Endodermal cell (in vitro differentiated cells): ENCODE measurements around the gene MELTF. TPM values are rescaled to one million over a fixed set of nuclear protein-coding genes. Genes with fewer than 3 reads are reported as not detected.

ENCODE experiments used
- DNase-seq: peaks from one replicate; pipeline ENCODE4 v3.0.0-alpha.2; 2017
- H3K27ac ChIP-seq: 2 replicates; pipeline ENCODE4 v1.5.1; 2013; ENCODE audit warnings: mild to moderate bottlenecking, low read depth, low read length, moderate library complexity
- H3K27me3 ChIP-seq: 2 replicates; pipeline ENCODE4 v1.6.1; 2013; ENCODE audit warnings: mild to moderate bottlenecking, low read length, moderate library complexity; ENCODE audit not compliant: insufficient read depth, control insufficient read depth, poor library complexity, severe bottlenecking
- H3K36me3 ChIP-seq: 2 replicates; pipeline ENCODE4 v1.7.0; 2013; ENCODE audit warnings: mild to moderate bottlenecking, low read length, moderate library complexity; ENCODE audit not compliant: control insufficient read depth, insufficient read depth
- H3K4me1 ChIP-seq: one replicate; pipeline ENCODE4 v1.7.0; 2013; ENCODE audit warnings: low read length; ENCODE audit not compliant: control insufficient read depth, insufficient read depth
- H3K4me3 ChIP-seq: 2 replicates; pipeline ENCODE4 v1.5.1; 2013; ENCODE audit warnings: mild to moderate bottlenecking, low read length, moderate library complexity
- H3K9ac ChIP-seq: 2 replicates; pipeline ENCODE4 v1.6.1; 2013; ENCODE audit warnings: mild to moderate bottlenecking, low read length, moderate library complexity; ENCODE audit not compliant: poor library complexity, severe bottlenecking; ENCODE audit errors: extremely low read depth
- H3K9me3 ChIP-seq: 2 replicates; pipeline ENCODE4 v1.6.1; 2013; ENCODE audit warnings: mild to moderate bottlenecking, low read length, moderate library complexity; ENCODE audit not compliant: control insufficient read depth
- H3K27ac Mint-ChIP-seq: 2 replicates; pipeline ENCODE4 v1.8.0; 2020; ENCODE audit warnings: mixed read lengths
- H3K27me3 Mint-ChIP-seq: 2 replicates; pipeline ENCODE4 v1.8.0; 2021; ENCODE audit warnings: mild to moderate bottlenecking, mixed read lengths; ENCODE audit not compliant: insufficient read depth
- H3K36me3 Mint-ChIP-seq: 2 replicates; pipeline ENCODE4 v1.8.0; 2020; ENCODE audit warnings: low read depth, mixed read lengths
- H3K4me1 Mint-ChIP-seq: 2 replicates; pipeline ENCODE4 v1.8.0; 2020; ENCODE audit warnings: mixed read lengths
- H3K4me3 Mint-ChIP-seq: 2 replicates; pipeline ENCODE4 v1.8.0; 2020; ENCODE audit warnings: mild to moderate bottlenecking, moderate library complexity, mixed read lengths
- H3K9me3 Mint-ChIP-seq: 2 replicates; pipeline ENCODE4 v1.8.0; 2020; ENCODE audit warnings: mild to moderate bottlenecking, mixed read lengths
- CTCF ChIP-seq: fragments of 200-600 bp; sonication (generic); conservative IDR thresholded peaks from 2 replicates; pipeline ENCODE4 v1.5.0; 2021; ENCODE audit warnings: antibody characterized with exemption, mild to moderate bottlenecking
- WGBS, 2 experiments: methylation state at CpG; one replicate each; pipeline versions ENCODE4 v1.1.5 to v1.1.7; 2013; ENCODE audit warnings: missing lambda C conversion rate in 2 of 2, mixed read lengths in 1 of 2; ENCODE audit not compliant: insufficient coverage in 1 of 2, insufficient read length in 1 of 2; 5-methylcytosine and 5-hydroxymethylcytosine counted together
- total RNA-seq, 2 donors: library from RNA; stranded (reverse); fragmentation: NEBNext Ultra II Directional in 1 of 2; extraction: Animal tissue kit (Norgen Biotek cat#: 25700) in 1 of 2; gene quantifications; 2 replicates in 1 of 2; 3 replicates in 1 of 2; pipeline ENCODE4 v1.2.1, GENCODE V29; 2021

MELTF gene
- total RNA-seq, 2 donors from 2014 or later = 11.3 to 15.1 TPM

GRCh38 chr3:197001972-197002700 lies 27.5 kb downstream of the MELTF start:
- no peak overlapping the region for H3K27ac Mint-ChIP-seq

GRCh38 chr3:197001106-197001971 lies 28.3 kb downstream of the MELTF start:
- no peaks in the 10 kb centered on the region for H3K36me3 ChIP-seq

More at GRCh38 chr3:197001972-197002700, 27.5 kb downstream of the MELTF start:
- WGBS, 2 experiments = 67 to 69% methylated on average over 25 to 55 of the region's 55 CpGs
- H3K36me3 ChIP-seq = no peaks in the 10 kb centered on the region
- no peak overlapping the region for H3K27ac ChIP-seq
- Mint-ChIP-seq H3K4me3 (peak overlapping the region; percentile 40), H3K36me3 (peaks cover 10% of the 10 kb centered on the region), H3K27me3 (peaks cover 32% of the 10 kb centered on the region), H3K4me1 (peaks cover 12% of the 10 kb centered on the region), H3K9me3 (no peaks in the 10 kb centered on the region)
- no peak overlapping the region for H3K9ac ChIP-seq
- TF ChIP-seq CTCF = no peak
- H3K27me3 ChIP-seq = peaks cover 18% of the 10 kb centered on the region
- H3K4me3 ChIP-seq = no peak overlapping the region
- no peaks in the 10 kb centered on the region for H3K4me1 ChIP-seq
- no peaks in the 10 kb centered on the region for H3K9me3 ChIP-seq
- DNase-seq = no peak

More at GRCh38 chr3:197001106-197001971, 28.3 kb downstream of the MELTF start:
- H3K27ac Mint-ChIP-seq = no peak overlapping the region
- peaks cover 32% of the 10 kb centered on the region for H3K27me3 Mint-ChIP-seq
- Histone ChIP-seq H3K27ac (no peak overlapping the region), H3K27me3 (peaks cover 18% of the 10 kb centered on the region), H3K9me3 (no peaks in the 10 kb centered on the region), H3K4me3 (no peak overlapping the region), H3K4me1 (no peaks in the 10 kb centered on the region), H3K9ac (no peak overlapping the region)
- peaks cover 12% of the 10 kb centered on the region for H3K4me1 Mint-ChIP-seq
- H3K4me3 Mint-ChIP-seq = peak overlapping the region; percentile 40
- H3K9me3 Mint-ChIP-seq = no peaks in the 10 kb centered on the region
- WGBS, 2 experiments = 94 to 98% methylated on average over 6 to 20 of the region's 20 CpGs
- TF ChIP-seq CTCF = no peak
- no peak for DNase-seq
- H3K36me3 Mint-ChIP-seq = peaks cover 10% of the 10 kb centered on the region
